ENCODE results near the gene STAT5A. TPM values are rescaled to one million over a fixed set of nuclear protein-coding genes. Genes with fewer than 3 reads are reported as not detected.

STAT5A gene
- total and polyA plus RNA-seq, 9 of the 15 experiments (the other 6 are each of a cell fraction or from before 2014, with no cell fraction given): 79.9 to 415 (median 196) TPM

DNA sequence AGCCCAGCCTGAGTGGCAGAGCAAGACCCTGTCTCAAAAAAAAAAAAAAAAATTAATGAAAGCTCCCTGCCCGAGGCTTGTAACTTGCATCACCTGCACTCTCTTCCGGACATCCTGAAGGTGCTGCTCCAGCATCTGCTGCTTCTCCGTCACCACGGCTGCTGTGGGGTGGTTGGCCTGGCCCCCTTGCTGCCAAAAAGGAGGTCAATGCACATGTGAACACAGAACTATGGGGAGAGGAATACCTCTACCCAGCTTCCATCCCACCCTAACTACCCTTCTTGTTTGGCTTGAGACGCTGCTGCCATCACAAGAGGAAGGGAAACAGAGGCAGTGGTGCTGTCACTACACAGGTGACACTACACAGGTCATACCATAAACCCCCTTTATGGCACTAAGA is 50.9 kb downstream of the STAT5A start:
- POLR2A ChIA-PET: interaction anchor here (0.6 to 1.3 kb wide), 2 partner anchors 15 to 297 kb away, joined by 3 to 4 read pairs; no protein-coding TSS in a partner anchor
- FAIRE-seq: no peak
- 83% methylated on average over 3 of the region's 5 CpGs for WGBS (ENCODE audit: insufficient coverage, low coverage, missing lambda C conversion rate)
- no peak for TF ChIP-seq TAF9B (IDR thresholded peaks at IDR 0.05; ENCODE audit: partially characterized antibody)
- TF ChIP-seq PRMT5 (CRISPR knock-in tag; IDR thresholded peaks at IDR 0.05): no peak
- TF ChIP-seq, protein P1, sequence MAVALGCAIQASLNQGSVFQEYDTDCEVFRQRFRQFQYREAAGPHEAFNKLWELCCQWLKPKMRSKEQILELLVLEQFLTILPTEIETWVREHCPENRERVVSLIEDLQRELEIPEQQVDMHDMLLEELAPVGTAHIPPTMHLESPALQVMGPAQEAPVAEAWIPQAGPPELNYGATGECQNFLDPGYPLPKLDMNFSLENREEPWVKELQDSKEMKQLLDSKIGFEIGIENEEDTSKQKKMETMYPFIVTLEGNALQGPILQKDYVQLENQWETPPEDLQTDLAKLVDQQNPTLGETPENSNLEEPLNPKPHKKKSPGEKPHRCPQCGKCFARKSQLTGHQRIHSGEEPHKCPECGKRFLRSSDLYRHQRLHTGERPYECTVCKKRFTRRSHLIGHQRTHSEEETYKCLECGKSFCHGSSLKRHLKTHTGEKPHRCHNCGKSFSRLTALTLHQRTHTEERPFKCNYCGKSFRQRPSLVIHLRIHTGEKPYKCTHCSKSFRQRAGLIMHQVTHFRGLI (CRISPR knock-in tag; IDR thresholded peaks at IDR 0.05): no peak
- TF ChIP-seq, protein P2, sequence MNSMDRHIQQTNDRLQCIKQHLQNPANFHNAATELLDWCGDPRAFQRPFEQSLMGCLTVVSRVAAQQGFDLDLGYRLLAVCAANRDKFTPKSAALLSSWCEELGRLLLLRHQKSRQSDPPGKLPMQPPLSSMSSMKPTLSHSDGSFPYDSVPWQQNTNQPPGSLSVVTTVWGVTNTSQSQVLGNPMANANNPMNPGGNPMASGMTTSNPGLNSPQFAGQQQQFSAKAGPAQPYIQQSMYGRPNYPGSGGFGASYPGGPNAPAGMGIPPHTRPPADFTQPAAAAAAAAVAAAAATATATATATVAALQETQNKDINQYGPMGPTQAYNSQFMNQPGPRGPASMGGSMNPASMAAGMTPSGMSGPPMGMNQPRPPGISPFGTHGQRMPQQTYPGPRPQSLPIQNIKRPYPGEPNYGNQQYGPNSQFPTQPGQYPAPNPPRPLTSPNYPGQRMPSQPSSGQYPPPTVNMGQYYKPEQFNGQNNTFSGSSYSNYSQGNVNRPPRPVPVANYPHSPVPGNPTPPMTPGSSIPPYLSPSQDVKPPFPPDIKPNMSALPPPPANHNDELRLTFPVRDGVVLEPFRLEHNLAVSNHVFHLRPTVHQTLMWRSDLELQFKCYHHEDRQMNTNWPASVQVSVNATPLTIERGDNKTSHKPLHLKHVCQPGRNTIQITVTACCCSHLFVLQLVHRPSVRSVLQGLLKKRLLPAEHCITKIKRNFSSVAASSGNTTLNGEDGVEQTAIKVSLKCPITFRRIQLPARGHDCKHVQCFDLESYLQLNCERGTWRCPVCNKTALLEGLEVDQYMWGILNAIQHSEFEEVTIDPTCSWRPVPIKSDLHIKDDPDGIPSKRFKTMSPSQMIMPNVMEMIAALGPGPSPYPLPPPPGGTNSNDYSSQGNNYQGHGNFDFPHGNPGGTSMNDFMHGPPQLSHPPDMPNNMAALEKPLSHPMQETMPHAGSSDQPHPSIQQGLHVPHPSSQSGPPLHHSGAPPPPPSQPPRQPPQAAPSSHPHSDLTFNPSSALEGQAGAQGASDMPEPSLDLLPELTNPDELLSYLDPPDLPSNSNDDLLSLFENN (IDR thresholded peaks at IDR 0.05; ENCODE audit: low read depth in 2 of 2, low read length in 2 of 2): no peak
- TF ChIP-seq PCBP1 (IDR thresholded peaks at IDR 0.05; ENCODE audit: low read depth, low read length, poor library complexity, severe bottlenecking): no peak
- TF ChIP-seq RBM39 (optimal IDR thresholded peaks at IDR 0.05; ENCODE audit: low read depth, low read length): no peak
- TF ChIP-seq THRAP3 (IDR thresholded peaks at IDR 0.05; ENCODE audit: borderline replicate concordance): no peak
- TF ChIP-seq RHOXF2B (CRISPR knock-in tag; conservative IDR thresholded peaks at IDR 0.05): no peak
- no peak for TF ChIP-seq CBFA2T2 (conservative IDR thresholded peaks at IDR 0.05)
- no peak for TF ChIP-seq YBX1 (IDR thresholded peaks at IDR 0.05)
- TF ChIP-seq ZNF124 (CRISPR knock-in tag; IDR thresholded peaks at IDR 0.05): no peak
- no peak for TF ChIP-seq ZBTB7A (IDR thresholded peaks at IDR 0.05; ENCODE audit: borderline replicate concordance, control insufficient read depth, low read depth, low read length)
- TF ChIP-seq DDX20 (tag; IDR thresholded peaks at IDR 0.05; ENCODE audit: low read depth): no peak
- TF ChIP-seq, protein P3, sequence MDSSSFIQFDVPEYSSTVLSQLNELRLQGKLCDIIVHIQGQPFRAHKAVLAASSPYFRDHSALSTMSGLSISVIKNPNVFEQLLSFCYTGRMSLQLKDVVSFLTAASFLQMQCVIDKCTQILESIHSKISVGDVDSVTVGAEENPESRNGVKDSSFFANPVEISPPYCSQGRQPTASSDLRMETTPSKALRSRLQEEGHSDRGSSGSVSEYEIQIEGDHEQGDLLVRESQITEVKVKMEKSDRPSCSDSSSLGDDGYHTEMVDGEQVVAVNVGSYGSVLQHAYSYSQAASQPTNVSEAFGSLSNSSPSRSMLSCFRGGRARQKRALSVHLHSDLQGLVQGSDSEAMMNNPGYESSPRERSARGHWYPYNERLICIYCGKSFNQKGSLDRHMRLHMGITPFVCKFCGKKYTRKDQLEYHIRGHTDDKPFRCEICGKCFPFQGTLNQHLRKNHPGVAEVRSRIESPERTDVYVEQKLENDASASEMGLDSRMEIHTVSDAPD (CRISPR knock-in tag; IDR thresholded peaks at IDR 0.05): no peak
- TF ChIP-seq, protein P4, sequence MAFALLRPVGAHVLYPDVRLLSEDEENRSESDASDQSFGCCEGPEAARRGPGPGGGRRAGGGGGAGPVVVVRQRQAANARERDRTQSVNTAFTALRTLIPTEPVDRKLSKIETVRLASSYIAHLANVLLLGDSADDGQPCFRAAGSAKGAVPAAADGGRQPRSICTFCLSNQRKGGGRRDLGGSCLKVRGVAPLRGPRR (CRISPR knock-in tag; IDR thresholded peaks at IDR 0.05): no peak
- TF ChIP-seq ZSCAN32 (CRISPR knock-in tag; IDR thresholded peaks at IDR 0.05): no peak
- TF ChIP-seq SP1 (CRISPR knock-in tag; IDR thresholded peaks at IDR 0.05): no peak
- no peak for TF ChIP-seq NFATC3 (IDR thresholded peaks at IDR 0.05)

More for the DNA sequence above, 50.9 kb downstream of the STAT5A start:
- ATAC-seq (no peak), DNase-seq (ENCODE audit: extremely low read depth in 1 of 4, low spot score in 3 of 4) (no peak)
- no peaks in the 10 kb centered on the region; a peak in 1 of 5 replicates for H3K4me1 ChIP-seq (replicated peaks in 1 of 2; ENCODE audit: control insufficient read depth in 2 of 2, insufficient read depth in 2 of 2, low read length in 2 of 2)
- no TSS peak for BruUV-seq (replicated peaks)
- no peaks in the 10 kb centered on the region for H3K27me3 ChIP-seq (ENCODE audit: control insufficient read depth in 2 of 2, insufficient read depth in 2 of 2, low read length in 2 of 2)
- H3K27ac ChIP-seq (ENCODE audit: extremely low read depth, low read depth, low read length): no peak overlapping the region
- no peaks in the 10 kb centered on the region for H4K20me1 ChIP-seq (replicated peaks; ENCODE audit: control insufficient read depth, insufficient read depth, low read length)
- intact Hi-C loops (cut with micrococcal nuclease) (no loop called here), in situ Hi-C loops (cut with MboI) (no loop called here)
- no peaks in the 10 kb centered on the region for H3K79me2 ChIP-seq (ENCODE audit: control insufficient read depth, insufficient read depth, low read length)
- CTCF ChIA-PET (ENCODE audit: low intra/inter-chr PET ratio): no interaction called here
- no peaks in the 10 kb centered on the region for H3K9me3 ChIP-seq (replicated peaks; ENCODE audit: control insufficient read depth, insufficient read depth, low read depth, low read length)
- peaks cover 81% of the 10 kb centered on the region for H3K36me3 ChIP-seq (ENCODE audit: control insufficient read depth, insufficient read depth, low read length)
- no peak overlapping the region for H3K4me2 ChIP-seq (ENCODE audit: insufficient read depth, low read length)
- H3K9ac ChIP-seq (ENCODE audit: insufficient read depth in 1 of 2, low read depth in 2 of 2, low read length in 2 of 2): no peak overlapping the region
- no peak overlapping the region for H2AFZ ChIP-seq (ENCODE audit: low read depth, low read length)
- no peaks in the 10 kb centered on the region for H3K9me1 ChIP-seq (ENCODE audit: control insufficient read depth, insufficient read depth, low read length)
- no peak overlapping the region for H3K4me3 ChIP-seq

Measured in K562 (cell line).